ENCODE results near the gene SAFB2.

- no peak for TF ChIP-seq SALL2 (tag by site-specific recombination; IDR thresholded peaks at IDR 0.05; ENCODE audit: borderline replicate concordance)
- no peak for TF ChIP-seq ZNF324 (tag by site-specific recombination; IDR thresholded peaks at IDR 0.05)
- no peak for TF ChIP-seq ZNF23 (tag by site-specific recombination; IDR thresholded peaks at IDR 0.05; ENCODE audit: borderline replicate concordance)
- no peak for TF ChIP-seq REST (tag by site-specific recombination; IDR thresholded peaks at IDR 0.05)
- TF ChIP-seq ZNF148 (tag by site-specific recombination; IDR thresholded peaks at IDR 0.05; ENCODE audit: borderline replicate concordance), result no peak
- no peak for TF ChIP-seq ZBTB7A (tag by site-specific recombination; IDR thresholded peaks at IDR 0.05; ENCODE audit: low read depth)
- no peak for TF ChIP-seq ZNF596 (tag by site-specific recombination; IDR thresholded peaks at IDR 0.05)
- no peak for TF ChIP-seq CTCF (tag by site-specific recombination; IDR thresholded peaks at IDR 0.05)
- no peak for TF ChIP-seq ZBTB6 (tag by site-specific recombination; IDR thresholded peaks at IDR 0.05)
- no peak for TF ChIP-seq ZNF580 (tag by site-specific recombination; IDR thresholded peaks at IDR 0.05)
- no peak for TF ChIP-seq ZNF707 (tag by site-specific recombination; IDR thresholded peaks at IDR 0.05)
- no peak for TF ChIP-seq ZNF747 (tag by site-specific recombination; IDR thresholded peaks at IDR 0.05)
- no peak for TF ChIP-seq ZBTB49 (tag by site-specific recombination; IDR thresholded peaks at IDR 0.05; ENCODE audit: low read depth)
These were observed 3.1 kb upstream of the SAFB2 start for GRCh38 chr19:5625641-5626040.
